Esophagus muscularis mucosa (tissue), 4 donors: Measurements from ENCODE around the gene UCN3. TPM values are rescaled to one million over a fixed set of nuclear protein-coding genes. Genes with fewer than 3 reads are reported as not detected.

ENCODE experiments used
- DNase-seq: peaks from one replicate; pipeline ENCODE4 v3.0.0-alpha.2; 2017; ENCODE audit errors: extremely low spot score
- H3K27ac ChIP-seq, 4 donors: fragments of 200-600 bp; sonication (generic); replicated peaks in 1 of 4; 1 replicate in 3 of 4; 2 replicates in 1 of 4; pipeline ENCODE4 v1.5.1; 2016 to 2019; ENCODE audit warnings: mild to moderate bottlenecking in 1 of 4
- H3K27me3 ChIP-seq, 4 donors: fragments of 200-600 bp; sonication (generic); one replicate each; pipeline versions ENCODE4 v1.5.1 to v1.6.0; 2016 to 2019
- H3K36me3 ChIP-seq, 4 donors: fragments of 200-600 bp; sonication (generic); one replicate each; pipeline ENCODE4 v1.5.1; 2016 to 2019
- H3K4me1 ChIP-seq, 4 donors: fragments of 200-600 bp; sonication (generic); one replicate each; pipeline ENCODE4 v1.5.1; 2016 to 2019
- H3K4me3 ChIP-seq, 4 donors: fragments of 200-600 bp; sonication (generic); 1 replicate in 2 of 4; 2 replicates in 2 of 4; pipeline ENCODE4 v1.5.1; 2016 to 2019; ENCODE audit warnings: mild to moderate bottlenecking in 4 of 4, moderate library complexity in 1 of 4
- H3K9me3 ChIP-seq, 4 donors: fragments of 200-600 bp; sonication (generic); 1 replicate in 3 of 4; 2 replicates in 1 of 4; pipeline ENCODE4 v1.5.1; 2016 to 2019
- EP300 ChIP-seq: sonication (generic); formaldehyde crosslinking; IDR thresholded peaks from one replicate; pipeline ENCODE4 v1.6.1; 2017; ENCODE audit warnings: antibody characterized with exemption
- POLR2A ChIP-seq: fragments of 450-650 bp; IDR thresholded peaks from one replicate; pipeline ENCODE4 v1.6.1; 2017; ENCODE audit warnings: antibody characterized with exemption, moderate library complexity, mild to moderate bottlenecking, low read depth
- POLR2AphosphoS5 ChIP-seq, 2 donors: sonication (generic); formaldehyde crosslinking; IDR thresholded peaks; one replicate each; pipeline ENCODE4 v1.6.1; 2017; ENCODE audit warnings: antibody characterized with exemption in 2 of 2
- WGBS: methylation state at CpG from one replicate; pipeline ENCODE4 v1.1.5; 2018; 5-methylcytosine and 5-hydroxymethylcytosine counted together
- intact Hi-C: fragments of 100-400 bp; cut with DNase I; formaldehyde crosslinking; loops from one replicate; pipeline ENCODE4 v1.15.1; 2023
- total RNA-seq, 4 donors: library from RNA; depleted of rRNA; stranded (reverse); fragments of >200 nt; gene quantifications; one replicate each; pipeline versions ENCODE4 v1.1.0 to v1.2.1, GENCODE V29; 2016
- TF ChIP-seq, protein P1 (sequence below), 3 experiments: fragments of 200-600 bp in 2 of 3; fragments of 450-650 bp in 1 of 3; sonication (generic) in 2 of 3; IDR thresholded peaks; one replicate each; pipeline ENCODE4 v1.5.1; 2017 to 2019; ENCODE audit warnings: antibody characterized with exemption in 3 of 3, mild to moderate bottlenecking in 2 of 3, moderate library complexity in 1 of 3

UCN3 gene
- total RNA-seq, 4 donors from 2014 or later = not detected

DNA sequence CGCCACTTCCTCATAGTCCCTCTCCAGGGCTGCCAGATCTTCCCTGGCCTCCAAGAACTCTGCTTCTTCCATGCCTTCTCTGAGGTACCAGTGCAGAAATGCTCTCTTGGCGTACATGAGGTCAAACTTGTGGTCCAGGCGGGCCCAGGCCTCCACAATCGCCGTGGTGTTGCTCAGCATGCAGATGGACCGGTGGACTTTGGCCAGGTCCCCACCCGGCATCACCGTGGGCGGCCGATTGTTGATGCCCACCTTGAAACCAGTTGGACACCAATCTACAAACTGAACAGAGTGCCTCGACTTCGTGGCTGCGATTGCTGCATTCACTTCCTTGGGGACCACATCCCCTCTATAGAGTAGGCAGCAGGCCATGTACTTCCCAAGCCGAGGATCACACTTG is 28.8 kb downstream of the UCN3 start:
- Histone ChIP-seq H3K4me1 (no peaks in the 10 kb centered on the region), H3K27ac (no peak overlapping the region), H3K4me3 (no peak overlapping the region), H3K27me3 (no peaks in the 10 kb centered on the region), H3K36me3 (peaks cover 0 to 6% (median 0%) of the 10 kb centered on the region in 4 donors), H3K9me3 (peaks cover 0 to 28% (median 26%) of the 10 kb centered on the region in 4 donors)
- WGBS = 92% methylated on average over 14 of the region's 14 CpGs
- intact Hi-C loops = no loop called here
- TF ChIP-seq POLR2AphosphoS5 (IDR thresholded peaks at IDR 0.05) (no peak), POLR2A (no peak), EP300 (no peak)
- TF ChIP-seq, protein P1, sequence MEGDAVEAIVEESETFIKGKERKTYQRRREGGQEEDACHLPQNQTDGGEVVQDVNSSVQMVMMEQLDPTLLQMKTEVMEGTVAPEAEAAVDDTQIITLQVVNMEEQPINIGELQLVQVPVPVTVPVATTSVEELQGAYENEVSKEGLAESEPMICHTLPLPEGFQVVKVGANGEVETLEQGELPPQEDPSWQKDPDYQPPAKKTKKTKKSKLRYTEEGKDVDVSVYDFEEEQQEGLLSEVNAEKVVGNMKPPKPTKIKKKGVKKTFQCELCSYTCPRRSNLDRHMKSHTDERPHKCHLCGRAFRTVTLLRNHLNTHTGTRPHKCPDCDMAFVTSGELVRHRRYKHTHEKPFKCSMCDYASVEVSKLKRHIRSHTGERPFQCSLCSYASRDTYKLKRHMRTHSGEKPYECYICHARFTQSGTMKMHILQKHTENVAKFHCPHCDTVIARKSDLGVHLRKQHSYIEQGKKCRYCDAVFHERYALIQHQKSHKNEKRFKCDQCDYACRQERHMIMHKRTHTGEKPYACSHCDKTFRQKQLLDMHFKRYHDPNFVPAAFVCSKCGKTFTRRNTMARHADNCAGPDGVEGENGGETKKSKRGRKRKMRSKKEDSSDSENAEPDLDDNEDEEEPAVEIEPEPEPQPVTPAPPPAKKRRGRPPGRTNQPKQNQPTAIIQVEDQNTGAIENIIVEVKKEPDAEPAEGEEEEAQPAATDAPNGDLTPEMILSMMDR (IDR thresholded peaks at IDR 0.05) = no peak
- DNase-seq = no peak

DNA sequence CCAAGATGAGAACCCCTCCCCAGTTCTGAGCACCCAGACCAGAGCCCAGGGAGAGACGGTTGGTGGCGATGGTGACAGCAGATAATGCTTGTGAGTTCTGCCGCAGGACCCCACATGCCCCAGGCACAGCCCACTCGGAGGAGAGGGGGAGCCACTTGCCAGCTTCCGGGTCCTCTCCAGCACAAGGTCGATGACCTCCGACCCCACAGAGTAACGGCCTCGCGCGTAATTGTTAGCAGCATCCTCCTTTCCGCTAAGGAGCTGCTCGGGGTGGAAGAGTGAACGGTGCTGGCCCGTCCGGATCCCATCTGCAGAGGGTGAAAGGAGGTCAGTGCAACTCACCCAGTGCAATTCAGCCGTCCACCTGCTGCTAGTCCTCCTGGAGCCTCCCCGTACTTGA is 30.4 kb downstream of the UCN3 start:
- H3K36me3 ChIP-seq = peaks cover 0 to 6% (median 0%) of the 10 kb centered on the region in 4 donors
- H3K9me3 ChIP-seq = peaks cover 0 to 19% (median 16%) of the 10 kb centered on the region in 4 donors
- no peak overlapping the region for H3K4me3 ChIP-seq
- WGBS = 89% methylated on average over 18 of the region's 18 CpGs
- H3K27ac ChIP-seq = no peak overlapping the region
- DNase-seq = peak; percentile 75
- intact Hi-C loops = no loop called here
- TF ChIP-seq, protein P1 (IDR thresholded peaks at IDR 0.05) = no peak
- TF ChIP-seq POLR2A = no peak
- TF ChIP-seq EP300 = no peak
- TF ChIP-seq POLR2AphosphoS5 (IDR thresholded peaks at IDR 0.05) = no peak
- no peaks in the 10 kb centered on the region for H3K4me1 ChIP-seq
- no peaks in the 10 kb centered on the region for H3K27me3 ChIP-seq

DNA sequence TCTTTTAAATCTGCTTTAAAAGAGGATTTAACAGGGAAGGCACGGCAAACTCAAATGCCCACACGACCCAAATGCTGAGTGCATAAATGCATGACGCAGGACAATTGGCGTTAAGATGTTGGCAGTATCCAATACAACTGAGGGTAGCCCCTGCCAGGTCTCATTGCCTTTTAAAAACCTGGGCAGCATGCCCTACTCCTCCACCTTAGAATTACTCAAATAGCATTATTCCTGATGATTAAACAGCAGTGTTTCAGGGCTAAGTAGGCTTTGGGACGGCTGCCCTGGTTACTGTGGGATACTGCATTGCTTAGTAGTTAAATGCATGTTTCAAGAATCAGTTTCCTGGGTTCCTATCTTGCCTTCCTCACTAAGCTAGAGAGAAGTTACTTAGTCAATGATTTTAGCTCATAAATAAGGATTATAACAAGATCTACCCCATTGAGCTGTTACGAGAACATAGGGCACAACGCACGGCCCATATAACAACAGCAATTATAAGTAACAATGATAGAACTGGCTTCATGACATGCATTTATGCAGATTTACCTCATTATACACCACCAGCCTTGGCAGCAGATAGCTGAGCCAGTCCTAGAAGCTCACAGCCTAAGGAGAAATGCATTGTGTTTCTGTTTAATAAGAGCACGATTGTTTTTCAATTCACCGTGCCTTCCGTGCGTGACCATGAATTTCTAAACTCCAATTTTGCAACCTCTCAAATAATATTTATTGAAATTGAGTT is 32.0 kb downstream of the UCN3 start:
- Histone ChIP-seq H3K9me3 (peaks cover 0 to 4% (median 1%) of the 10 kb centered on the region in 4 donors), H3K27me3 (no peaks in the 10 kb centered on the region), H3K4me3 (no peak overlapping the region), H3K36me3 (peaks cover 0 to 6% (median 0%) of the 10 kb centered on the region in 4 donors), H3K27ac (no peak overlapping the region), H3K4me1 (no peaks in the 10 kb centered on the region)
- WGBS = 80% methylated on average over 12 of the region's 12 CpGs
- intact Hi-C loops = no loop called here
- no peak for TF ChIP-seq POLR2AphosphoS5 (IDR thresholded peaks at IDR 0.05)
- TF ChIP-seq, protein P1 (IDR thresholded peaks at IDR 0.05) = no peak
- DNase-seq = no peak

DNA sequence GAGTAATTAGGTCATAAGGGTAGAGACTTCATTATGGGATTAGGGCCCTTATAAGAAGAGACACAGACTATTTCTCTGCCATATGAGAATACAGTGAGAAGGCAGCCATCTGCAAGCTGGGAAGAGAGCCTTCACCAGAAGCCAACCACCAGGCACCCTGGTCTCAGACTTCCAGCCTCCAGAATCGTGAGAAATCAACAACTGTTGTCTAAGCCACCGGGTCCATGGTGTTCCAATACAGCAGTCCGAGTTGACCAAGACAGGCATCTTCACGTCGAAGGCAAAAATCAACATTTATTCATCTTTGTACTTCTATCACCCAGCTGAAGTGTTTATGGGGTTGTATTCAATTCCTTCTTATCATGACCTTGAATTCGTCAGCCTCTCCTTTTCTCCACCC is 34.6 kb downstream of the UCN3 start:
- intact Hi-C loops = no loop called here
- no peak overlapping the region for H3K27ac ChIP-seq
- no peaks in the 10 kb centered on the region for H3K27me3 ChIP-seq
- no peaks in the 10 kb centered on the region for H3K4me1 ChIP-seq
- DNase-seq = no peak
- H3K9me3 ChIP-seq = no peaks in the 10 kb centered on the region
- H3K36me3 ChIP-seq = no peaks in the 10 kb centered on the region
- TF ChIP-seq, protein P1 (IDR thresholded peaks at IDR 0.05) = no peak
- TF ChIP-seq EP300 = no peak
- no peak for TF ChIP-seq POLR2A
- no peak for TF ChIP-seq POLR2AphosphoS5 (IDR thresholded peaks at IDR 0.05)
- WGBS = 69% methylated on average over 6 of the region's 6 CpGs
- no peak overlapping the region for H3K4me3 ChIP-seq
